NT2/D1 (cell line): ENCODE measurements around the gene YIF1A.

Source experiments
- SUZ12 ChIP-seq: IDR thresholded peaks from 2 replicates; pipeline ENCODE4 v1.6.1; 2011; ENCODE audit not compliant: insufficient read length, insufficient read depth; ENCODE audit errors: extremely low read depth
- YY1 ChIP-seq: IDR thresholded peaks from 2 replicates; pipeline ENCODE4 v1.6.1; 2011; ENCODE audit not compliant: insufficient read length, insufficient read depth
- ZNF274 ChIP-seq: IDR thresholded peaks from 2 replicates; pipeline ENCODE4 v1.6.1; 2011; ENCODE audit warnings: mild to moderate bottlenecking, low read depth, low read length

DNA sequence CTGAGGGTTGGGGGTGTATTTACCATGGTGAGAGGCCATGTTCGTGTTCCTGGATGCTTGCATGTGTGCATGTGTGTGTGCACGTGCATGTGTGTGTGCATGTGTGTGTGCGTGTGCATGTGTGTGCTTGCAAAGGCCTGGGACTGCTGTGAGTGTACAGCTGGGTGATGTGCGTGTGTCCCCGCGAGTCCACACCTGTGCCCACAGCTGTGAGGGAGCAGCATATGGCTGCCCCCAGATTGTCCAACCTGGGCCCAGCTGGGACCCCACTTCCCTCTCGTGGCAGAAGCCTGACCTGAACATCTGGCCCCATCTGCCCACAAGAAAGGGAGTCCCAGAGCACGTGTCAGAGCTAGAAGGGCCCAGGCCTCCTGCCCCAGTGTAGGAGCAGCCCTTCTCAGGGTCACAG is 36.3 kb upstream of the YIF1A start:
- no peak for TF ChIP-seq YY1
- no peak for TF ChIP-seq ZNF274
- TF ChIP-seq SUZ12: no peak
